ENCODE data around the gene NHLRC2.

NHLRC2 gene

GRCh38 chr10:113911113-113911512 is 56.7 kb downstream of the NHLRC2 start:
- no peak for DNase-seq (ENCODE audit: low read depth)

GRCh38 chr10:113911839-113912238 is 57.4 kb downstream of the NHLRC2 start:
- no peak for DNase-seq (ENCODE audit: low read depth)

GRCh38 chr10:113912582-113912981 is 58.1 kb downstream of the NHLRC2 start:
- DNase-seq (ENCODE audit: low read depth), result no peak

- DNase-seq (ENCODE audit: low read depth), result no peak
These were observed 60.5 kb downstream of the NHLRC2 start for GRCh38 chr10:113914956-113915355.

- no peak for DNase-seq (ENCODE audit: low read depth)
These were observed 61.1 kb downstream of the NHLRC2 start for GRCh38 chr10:113915540-113915939.

- no peak for DNase-seq (ENCODE audit: low read depth)
These were observed 61.6 kb downstream of the NHLRC2 start for GRCh38 chr10:113916053-113916452.

GRCh38 chr10:113917636-113918035 is 63.2 kb downstream of the NHLRC2 start:
- no peak for DNase-seq (ENCODE audit: low read depth)

- no peak for DNase-seq (ENCODE audit: low read depth)
These were observed 65.7 kb downstream of the NHLRC2 start for GRCh38 chr10:113920114-113920513.

- DNase-seq (ENCODE audit: low read depth), result no peak
These were observed 66.4 kb downstream of the NHLRC2 start for GRCh38 chr10:113920875-113921274.

- DNase-seq (ENCODE audit: low read depth), result no peak
These were observed 67.3 kb downstream of the NHLRC2 start for GRCh38 chr10:113921561-113922370.

GRCh38 chr10:113922787-113923570 is 68.5 kb downstream of the NHLRC2 start:
- no peak for DNase-seq (ENCODE audit: low read depth)

- DNase-seq (ENCODE audit: low read depth), result no peak
These were observed 69.7 kb downstream of the NHLRC2 start for GRCh38 chr10:113924186-113924585.

- DNase-seq (ENCODE audit: low read depth), result no peak
These were observed 70.2 kb downstream of the NHLRC2 start for GRCh38 chr10:113924664-113925063.

GRCh38 chr10:113927440-113927839 is 73.0 kb downstream of the NHLRC2 start:
- DNase-seq (ENCODE audit: low read depth), result no peak

- no peak for DNase-seq (ENCODE audit: low read depth)
These were observed 74.4 kb downstream of the NHLRC2 start for GRCh38 chr10:113928830-113929229.

GRCh38 chr10:113929522-113929921 is 75.1 kb downstream of the NHLRC2 start:
- no peak for DNase-seq (ENCODE audit: low read depth)

GRCh38 chr10:113930482-113931057 is 76.1 kb downstream of the NHLRC2 start:
- DNase-seq (ENCODE audit: low read depth), result no peak

- no peak for DNase-seq (ENCODE audit: low read depth)
These were observed 78.4 kb downstream of the NHLRC2 start for GRCh38 chr10:113932854-113933253.

GRCh38 chr10:113933894-113934532 is 79.6 kb downstream of the NHLRC2 start:
- no peak for DNase-seq (ENCODE audit: low read depth)

GRCh38 chr10:113937258-113937657 is 82.8 kb downstream of the NHLRC2 start:
- DNase-seq (ENCODE audit: low read depth), result no peak

- no peak for DNase-seq (ENCODE audit: low read depth)
These were observed 83.3 kb downstream of the NHLRC2 start for GRCh38 chr10:113937756-113938155.

- DNase-seq (ENCODE audit: low read depth), result no peak
These were observed 84.9 kb downstream of the NHLRC2 start for GRCh38 chr10:113939212-113939860.
